ENCODE data around the gene UPB1.

The UPB1 gene

GRCh38 chr22:24494528-24495364 lies at the start of gene UPB1:
Gene UPB1, plus strand, starts transcription at chr22:24495332. Its CDS starts 72 bp downstream, at chr22:24495404.
- no peak for DNase-seq (ENCODE audit: low read depth in 2 of 2)

DNA sequence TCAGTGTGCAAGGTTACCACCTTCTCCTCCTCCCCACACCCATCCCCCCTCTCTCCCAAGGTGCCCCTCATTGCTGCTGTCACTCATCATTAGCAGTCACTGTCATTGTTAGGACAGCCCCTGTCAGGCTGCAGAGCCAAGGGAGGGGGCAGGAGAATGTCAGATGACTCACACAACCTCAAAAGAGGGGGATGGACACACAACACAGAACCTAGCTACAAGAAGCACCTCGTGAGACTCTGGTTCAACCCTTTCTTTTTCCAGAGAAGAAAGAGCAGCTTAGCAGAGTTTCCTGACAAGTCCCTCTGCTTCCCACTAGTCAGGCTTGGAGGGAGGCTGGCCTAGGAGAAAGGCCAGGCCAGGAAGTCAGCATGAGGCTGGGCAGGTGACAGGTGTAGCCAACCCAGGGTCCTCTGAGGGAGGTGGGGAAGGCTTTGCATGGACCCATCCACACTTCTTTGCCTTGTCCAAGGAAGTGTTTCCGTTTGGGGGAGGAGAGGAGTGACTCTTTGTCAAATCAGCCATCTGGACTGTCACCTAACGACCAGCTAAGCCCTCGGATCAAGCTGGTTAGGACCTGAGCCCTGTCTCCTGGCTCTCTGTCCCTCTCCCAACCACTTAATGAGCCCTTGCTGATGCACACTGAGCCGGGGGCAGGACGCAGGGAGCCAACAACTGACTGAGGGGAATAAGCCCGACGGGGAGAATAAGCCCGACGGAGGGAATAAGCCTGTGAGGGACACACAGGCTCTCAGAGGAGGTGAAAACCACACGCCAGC lies 49.5 kb upstream of the UPB1 start:
- no peak for DNase-seq (ENCODE audit: low read depth in 2 of 2)

DNA sequence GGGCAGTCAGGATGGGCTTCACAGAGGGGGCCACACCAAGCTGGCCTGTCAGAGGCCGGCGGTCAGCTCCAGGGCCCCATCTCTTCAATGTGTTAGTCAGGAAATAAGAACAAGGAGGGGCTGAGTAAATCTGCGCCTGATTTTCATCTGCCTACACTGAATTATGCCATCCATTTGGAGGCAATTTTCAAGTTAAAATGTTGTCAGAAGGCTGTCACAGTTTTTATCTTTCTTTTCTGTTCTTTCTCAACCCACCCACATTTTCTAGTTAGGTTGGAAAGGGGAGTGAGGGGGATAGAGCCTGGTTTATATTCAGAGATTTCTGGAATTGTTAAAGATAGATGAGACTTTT lies 48.9 kb upstream of the UPB1 start:
- no peak for DNase-seq (ENCODE audit: low read depth in 2 of 2)

- no peak for DNase-seq (ENCODE audit: low read depth in 2 of 2)
These were observed 44.5 kb upstream of the UPB1 start for GRCh38 chr22:24450610-24451009.

DNA sequence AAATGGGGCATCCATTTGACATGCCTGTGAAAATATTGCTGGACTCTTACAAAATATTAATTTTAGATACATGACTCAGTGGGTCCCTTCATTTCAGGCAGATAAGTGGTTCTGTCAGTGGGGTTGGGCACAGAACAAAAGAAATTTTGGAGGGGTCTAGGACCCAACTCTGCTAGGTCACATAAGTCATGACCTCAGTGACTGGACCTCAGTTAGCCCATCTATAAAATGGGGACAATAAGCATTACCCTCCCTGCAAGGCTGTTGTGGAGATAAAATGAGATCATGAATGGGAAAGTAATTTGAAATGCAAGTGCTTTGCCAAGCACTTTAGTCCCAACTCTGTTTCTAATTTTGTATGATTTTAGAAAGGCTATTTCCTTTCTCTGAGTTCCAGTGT lies 44.0 kb upstream of the UPB1 start:
- DNase-seq (ENCODE audit: low read depth in 2 of 2) = no peak

GRCh38 chr22:24453853-24454252 lies 41.3 kb upstream of the UPB1 start:
- no peak for DNase-seq (ENCODE audit: low read depth in 2 of 2)

GRCh38 chr22:24455039-24455438 lies 40.1 kb upstream of the UPB1 start:
- no peak for DNase-seq (ENCODE audit: low read depth in 2 of 2)

DNA sequence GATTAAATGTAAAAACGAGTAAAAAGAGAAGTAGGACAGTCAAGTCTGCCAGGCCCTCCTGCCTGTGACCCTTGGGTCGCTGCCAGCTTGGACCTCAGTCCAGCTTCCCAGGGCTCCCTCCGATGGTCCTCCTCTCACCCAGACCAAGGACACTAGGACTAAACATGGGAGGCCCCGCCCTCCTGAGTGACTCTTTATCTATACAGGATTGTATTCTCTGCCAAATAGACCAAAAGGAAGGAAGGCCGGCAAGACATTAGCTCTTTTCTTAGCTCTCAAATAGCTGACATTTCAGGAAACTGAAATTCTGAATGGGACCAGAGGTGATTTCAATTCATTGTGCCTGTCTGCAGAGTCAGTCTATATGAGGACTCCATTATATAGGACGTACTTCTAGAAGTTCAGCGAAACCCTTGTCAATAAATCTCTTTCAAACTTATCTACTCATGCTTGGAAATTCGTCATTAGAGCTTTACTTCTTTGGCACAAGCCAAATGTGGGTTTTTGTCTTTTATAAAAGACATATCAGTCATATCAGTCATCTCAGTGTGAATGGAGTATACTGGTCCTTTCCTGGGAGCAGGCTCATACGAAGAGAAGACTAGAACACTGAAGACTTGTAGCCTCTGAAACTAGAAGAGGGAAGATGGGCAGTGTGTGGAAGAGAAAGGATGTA lies 39.2 kb upstream of the UPB1 start:
- DNase-seq (ENCODE audit: low read depth in 2 of 2) = no peak

- no peak for DNase-seq (ENCODE audit: low read depth in 2 of 2)
These were observed 37.2 kb upstream of the UPB1 start for GRCh38 chr22:24457894-24458420.

DNA sequence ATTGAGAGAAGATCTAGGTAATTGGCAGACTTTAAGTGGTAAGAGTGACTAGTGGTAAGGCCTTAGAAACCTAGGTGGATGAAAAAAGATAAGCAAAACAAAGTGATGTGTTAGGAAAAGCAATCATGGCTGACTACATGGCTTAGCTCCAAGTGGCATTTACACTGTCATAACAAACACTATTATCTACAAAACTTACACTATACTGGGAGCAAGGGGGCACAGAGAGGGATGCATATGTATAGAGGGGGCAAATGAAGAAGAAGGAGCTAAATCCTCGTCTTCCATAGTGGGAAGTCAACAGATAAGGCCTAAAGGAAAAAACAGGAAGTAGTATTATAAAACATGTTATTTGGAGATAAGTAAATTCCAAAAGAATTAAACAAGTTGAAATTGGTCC lies 35.2 kb upstream of the UPB1 start:
- no peak for DNase-seq (ENCODE audit: low read depth in 2 of 2)

DNA sequence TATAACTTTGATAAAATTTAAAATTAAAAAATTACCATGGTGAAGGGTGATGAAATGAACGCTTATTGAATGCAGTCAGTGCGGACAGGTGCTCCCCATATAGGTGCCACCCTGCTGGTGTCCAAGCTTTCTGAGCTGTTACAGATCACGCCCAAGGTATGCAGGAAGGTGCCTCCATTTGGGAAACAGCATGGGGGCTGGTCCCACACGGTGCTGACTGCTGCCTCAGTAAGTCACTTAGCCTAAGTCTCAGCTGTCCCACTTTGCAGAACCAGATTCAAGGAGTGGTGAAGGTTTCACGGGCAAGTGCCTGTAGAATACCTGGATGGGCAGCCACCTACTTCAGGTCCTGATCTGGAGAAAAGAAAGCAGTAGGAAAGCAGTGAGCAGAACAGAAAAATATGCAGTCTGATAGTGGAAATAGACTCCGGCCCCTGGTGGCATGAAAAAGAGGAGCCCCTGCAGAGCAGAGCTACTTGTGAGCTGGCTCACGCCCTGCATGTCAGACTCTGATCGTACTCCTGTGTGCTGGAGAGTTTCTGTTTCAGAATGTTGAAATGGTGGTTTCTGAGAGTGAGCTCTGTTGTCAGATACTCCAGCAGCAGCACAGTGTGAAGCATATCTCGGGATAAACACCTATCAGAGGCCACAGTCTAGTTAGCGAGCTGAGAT lies 34.6 kb upstream of the UPB1 start:
- no peak for DNase-seq (ENCODE audit: low read depth in 2 of 2)

- no peak for DNase-seq (ENCODE audit: low read depth in 2 of 2)
These were observed 31.9 kb upstream of the UPB1 start for GRCh38 chr22:24463071-24463760.

DNA sequence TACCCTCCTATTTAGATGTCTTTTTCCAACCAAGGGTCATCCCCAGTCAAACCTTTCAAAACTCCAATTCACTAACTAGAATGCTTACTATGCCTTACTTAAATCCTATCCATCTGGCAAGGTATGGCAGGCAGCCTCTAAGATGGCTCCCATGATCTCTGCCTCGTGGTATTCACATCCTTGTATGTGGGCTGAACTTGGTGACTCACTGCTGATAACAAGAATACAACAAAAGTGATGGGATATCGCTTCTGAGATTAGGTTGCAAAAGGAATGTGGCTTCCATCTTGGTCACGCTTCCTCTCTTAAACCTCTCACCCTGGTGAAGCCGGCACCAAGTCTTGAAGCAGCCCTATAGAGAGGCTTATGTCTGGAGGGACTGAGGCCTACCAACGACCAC lies 29.6 kb upstream of the UPB1 start:
- no peak for DNase-seq (ENCODE audit: low read depth in 2 of 2)

DNA sequence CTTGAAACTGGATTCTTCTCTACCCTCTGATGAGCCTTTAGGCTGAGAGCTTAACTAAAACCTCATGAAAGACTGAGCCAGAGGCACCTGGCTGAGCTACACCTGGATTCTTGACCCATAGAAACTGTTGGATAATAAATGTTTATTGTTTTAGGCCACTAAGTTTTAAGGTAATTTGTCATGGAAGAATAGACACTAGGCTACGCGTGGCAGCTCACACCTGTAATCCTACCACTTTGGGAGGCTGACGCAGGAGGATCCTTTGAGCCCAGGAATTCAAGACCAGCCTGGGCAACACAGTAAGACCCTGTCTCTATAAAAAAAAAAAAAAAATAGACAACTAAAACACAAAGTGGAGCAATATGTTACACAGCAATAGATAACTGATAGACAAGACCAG lies 29.2 kb upstream of the UPB1 start:
- no peak for DNase-seq (ENCODE audit: low read depth in 2 of 2)

GRCh38 chr22:24466716-24467328 lies 28.3 kb upstream of the UPB1 start:
- no peak for DNase-seq (ENCODE audit: low read depth in 2 of 2)

GRCh38 chr22:24467340-24467739 lies 27.8 kb upstream of the UPB1 start:
- no peak for DNase-seq (ENCODE audit: low read depth in 2 of 2)

GRCh38 chr22:24471570-24471969 lies 23.6 kb upstream of the UPB1 start:
- no peak for DNase-seq (ENCODE audit: low read depth in 2 of 2)

DNA sequence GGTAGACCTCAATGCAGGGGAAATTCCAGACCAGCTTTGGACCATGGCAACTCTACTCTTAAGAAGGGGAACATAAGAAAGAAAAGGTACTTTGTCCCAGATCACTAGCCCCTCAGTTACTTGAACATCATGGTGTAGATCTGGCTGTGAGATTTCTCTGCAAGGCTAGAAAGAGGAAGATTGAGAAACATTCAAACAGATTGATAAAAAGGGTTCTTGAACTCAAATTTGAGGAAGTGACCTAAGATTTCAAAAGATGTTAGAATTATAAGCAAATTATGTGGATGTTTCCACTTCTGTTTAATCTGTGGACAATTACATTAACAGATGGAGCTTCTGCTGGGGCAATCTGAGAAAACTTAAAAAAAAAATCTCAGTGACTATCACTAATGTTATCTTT lies 21.8 kb upstream of the UPB1 start:
- no peak for DNase-seq (ENCODE audit: low read depth in 2 of 2)

- no peak for DNase-seq (ENCODE audit: low read depth in 2 of 2)
These were observed 20.9 kb upstream of the UPB1 start for GRCh38 chr22:24474221-24474620.

DNA sequence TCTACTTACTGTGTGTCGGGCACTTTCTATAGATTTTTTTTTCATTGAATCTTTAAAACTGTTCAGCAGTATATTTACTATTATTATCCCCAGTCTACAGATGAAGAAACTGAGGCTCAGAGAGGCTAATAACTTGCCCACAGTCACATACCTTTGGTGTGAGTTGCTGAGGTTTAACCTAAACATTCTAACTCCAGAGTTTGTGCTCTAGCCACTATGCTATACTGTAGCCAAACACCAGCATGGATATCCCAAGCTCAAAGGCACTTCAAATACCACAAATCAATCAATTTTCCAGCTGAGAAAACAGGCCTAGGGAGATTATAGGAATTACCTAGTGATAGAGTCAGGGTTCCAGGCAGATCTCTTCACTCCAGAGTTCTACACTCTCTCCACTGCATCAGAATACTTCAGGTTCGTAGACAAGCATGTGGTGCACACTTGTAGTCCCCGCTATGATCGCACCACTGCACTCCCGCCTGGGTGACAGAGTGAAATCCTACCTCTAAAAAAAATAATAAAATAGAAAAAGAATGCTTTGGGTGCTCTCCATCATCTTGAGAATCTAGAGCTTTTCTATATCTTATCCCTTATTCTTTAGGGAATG lies 20.4 kb upstream of the UPB1 start:
- no peak for DNase-seq (ENCODE audit: low read depth in 2 of 2)

Data from stimulated activated CD4-positive, alpha-beta T cell treated with anti-CD3 and anti-CD28 coated beads, Interleukin-15, amount 100 ng/mL, for 48 hours (primary cell).